GM18861 (cell line): ENCODE data around the gene WDR59.

Source experiments
- ATAC-seq: cut with Tn5 transposase; IDR thresholded peaks from one replicate; pipeline ENCODE4 v1.9.1; 2021; ENCODE audit not compliant: unreplicated experiment

WDR59 gene

GRCh38 chr16:74825016-74825415 is 159.9 kb downstream of the WDR59 start:
- ATAC-seq: no peak
